ENCODE results near the gene TXNRD2. TPM values are rescaled to one million over a fixed set of nuclear protein-coding genes. Genes with fewer than 3 reads are reported as not detected.

Gene TXNRD2
- total RNA-seq, 2 donors from 2014 or later: 4.6 to 33.0 TPM

DNA sequence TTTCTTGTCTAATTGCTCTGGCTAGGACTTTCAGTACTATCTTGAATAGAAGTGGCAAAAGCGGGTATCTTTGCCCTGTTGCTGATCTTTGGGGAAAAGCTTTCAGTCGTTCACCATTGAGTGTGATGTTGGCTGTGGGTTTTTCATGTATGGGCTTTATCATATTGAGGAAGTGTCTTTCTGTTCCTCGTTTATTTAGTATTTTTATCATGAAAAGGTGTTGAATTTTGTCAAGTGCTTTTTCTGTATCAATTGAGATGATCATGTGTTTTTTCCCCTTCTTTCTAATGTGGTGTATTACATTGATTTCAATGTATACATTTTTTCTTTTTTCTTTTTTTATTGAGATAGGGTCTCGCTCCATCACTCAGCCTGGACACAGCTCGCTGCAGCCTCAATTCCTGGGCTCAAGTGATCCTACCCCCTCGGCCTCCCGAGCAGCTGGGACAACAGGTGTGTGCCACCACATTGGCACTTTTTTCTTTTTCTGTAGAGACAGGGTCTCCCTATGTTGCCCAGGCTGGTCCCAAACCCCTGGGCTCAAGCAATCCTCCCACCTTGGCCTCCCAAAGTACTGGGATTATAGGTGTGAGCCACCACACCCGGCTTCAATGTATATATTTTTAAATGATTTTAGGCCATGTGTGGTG is 81.6 kb downstream of the TXNRD2 start:
- no peak for DNase-seq (ENCODE audit: low spot score in 2 of 2)
- H3K9me3 Mint-ChIP-seq: no peaks in the 10 kb centered on the region
- H3K36me3 Mint-ChIP-seq: peaks cover 0 to 9% of the 10 kb centered on the region in 2 donors

DNA sequence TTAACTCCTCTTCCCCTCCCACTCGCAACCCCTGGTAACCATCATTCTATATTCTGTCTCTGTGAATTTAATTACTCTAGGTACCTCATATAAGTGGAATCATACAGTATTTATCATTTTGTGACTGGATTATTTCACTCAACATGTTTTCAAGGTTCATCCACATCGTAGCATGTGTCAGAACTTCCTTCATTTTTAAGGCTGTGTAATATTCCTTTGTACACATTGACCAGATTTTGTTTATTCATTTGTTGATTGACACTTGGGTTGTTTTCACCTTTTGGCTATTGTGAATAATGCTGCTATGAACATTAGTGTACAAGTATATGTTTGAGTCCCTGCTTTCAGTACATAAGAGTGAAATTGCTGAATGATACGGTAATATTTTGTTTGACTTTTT is 84.2 kb downstream of the TXNRD2 start:
- Mint-ChIP-seq H3K36me3 (peaks cover 8 to 29% of the 10 kb centered on the region in 2 donors), H3K27ac (peak overlapping the region in 1 of 2 donors; percentile 96), H3K9me3 (no peaks in the 10 kb centered on the region)
- DNase-seq (ENCODE audit: low spot score in 2 of 2) (no peak), ATAC-seq (no peak)

More for the DNA sequence above, 81.6 kb downstream of the TXNRD2 start:
- H3K27ac Mint-ChIP-seq: no peak overlapping the region
- ATAC-seq: no peak

DNA sequence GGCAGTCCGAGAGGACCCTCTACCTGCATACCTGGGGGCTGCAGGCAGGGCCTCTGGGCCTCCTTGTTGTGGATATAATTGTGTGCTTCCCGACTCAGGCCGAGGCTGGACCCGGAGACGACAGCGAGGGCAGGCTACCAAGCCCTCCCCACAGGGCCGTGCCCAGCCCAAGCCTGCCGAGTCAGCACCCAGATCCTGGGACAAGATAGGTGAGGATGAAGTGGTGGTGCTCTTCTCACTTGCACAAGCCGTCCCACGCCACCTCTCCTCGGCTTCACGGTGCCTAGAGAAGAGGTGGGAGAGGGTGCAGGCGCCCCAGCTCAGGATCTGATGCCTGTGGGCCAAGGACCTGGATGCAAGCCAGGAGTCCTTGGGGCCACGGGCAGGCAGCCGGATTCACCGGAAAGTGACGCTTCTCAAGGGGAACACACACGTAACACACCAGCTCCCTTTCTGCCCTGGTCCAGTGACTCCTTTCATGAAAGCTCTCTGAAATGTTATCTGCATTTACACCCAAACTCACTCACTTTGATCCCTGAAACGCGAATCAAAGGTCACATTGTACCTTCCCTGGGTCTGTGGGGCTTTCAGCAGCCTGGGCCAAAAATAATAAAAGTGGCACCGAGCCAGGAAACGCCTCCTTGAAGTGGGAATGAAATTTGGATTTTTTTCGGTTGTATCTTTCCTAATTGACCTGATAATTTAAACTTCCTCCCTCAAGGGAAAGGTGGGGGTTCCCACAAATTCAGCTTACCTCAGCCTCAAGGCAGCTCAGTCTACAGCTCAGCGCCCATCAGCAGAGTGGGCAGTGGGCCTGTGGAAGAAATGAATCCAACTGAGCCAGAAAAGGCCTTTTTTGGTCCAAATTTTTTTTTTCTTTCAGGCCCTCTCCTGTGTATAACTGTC is 85.9 kb downstream of the TXNRD2 start:
- peak; percentile 49 to 58 for ATAC-seq
- Mint-ChIP-seq H3K36me3 (peaks cover 8 to 33% of the 10 kb centered on the region in 2 donors), H3K27ac (peak overlapping the region; percentile 93 to 96), H3K9me3 (no peaks in the 10 kb centered on the region)
- DNase-seq (ENCODE audit: low spot score in 2 of 2): peak; percentile 61 to 79

DNA sequence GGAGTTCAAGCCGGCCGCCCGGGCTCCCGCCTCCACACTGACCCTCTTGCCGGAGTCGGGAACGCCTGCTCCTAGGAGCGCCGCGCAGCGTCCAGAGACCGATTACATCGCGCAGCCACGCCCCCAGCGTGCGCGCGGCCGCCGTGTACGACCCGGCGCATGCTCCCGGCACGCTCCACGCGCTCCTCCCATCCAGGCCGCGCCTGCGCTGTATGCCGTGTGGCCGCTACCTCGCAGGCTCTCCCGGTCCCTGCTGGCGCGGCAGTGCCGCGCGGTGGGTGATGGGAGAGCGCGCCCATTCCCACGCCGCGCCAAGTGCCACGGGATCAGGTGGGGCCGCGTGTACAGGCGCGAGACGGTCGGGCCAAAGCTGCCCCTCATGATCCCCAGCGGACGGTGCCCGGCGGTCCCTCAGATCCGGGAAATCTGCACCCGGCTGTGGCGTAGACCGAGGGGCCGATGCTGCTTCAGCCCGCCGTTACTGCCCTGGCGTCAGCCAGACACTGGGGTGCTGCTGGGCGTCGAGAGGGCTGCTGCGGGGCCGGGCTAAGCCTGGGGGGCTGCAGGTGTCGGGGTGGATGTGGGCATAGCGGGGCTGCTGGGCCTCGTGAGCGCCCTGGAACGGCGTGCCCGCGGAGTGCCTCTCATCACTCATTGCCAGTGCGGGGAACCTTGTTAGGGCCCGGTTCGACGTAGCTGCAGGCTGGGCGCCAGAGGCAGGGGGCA is 86.7 kb downstream of the TXNRD2 start, which contains the start of the genes GNB1L and RTL10:
GNB1L (minus strand) TSS at position 97 of the 726 bp plus-strand sequence. CDS start 33,519 bp downstream, outside the sequence.
RTL10 (minus strand) TSS at position 97 of the 726 bp plus-strand sequence. CDS start 2,613 bp downstream, outside the sequence.
- ATAC-seq (peak; percentile 87 to 94), DNase-seq (ENCODE audit: low spot score in 2 of 2) (peak; percentile 97)
- no peaks in the 10 kb centered on the region for H3K9me3 Mint-ChIP-seq
- H3K36me3 Mint-ChIP-seq: peaks cover 8 to 33% of the 10 kb centered on the region in 2 donors
- peak within 1 kb of the TSS; percentile 96 to 98 for H3K27ac Mint-ChIP-seq

DNA sequence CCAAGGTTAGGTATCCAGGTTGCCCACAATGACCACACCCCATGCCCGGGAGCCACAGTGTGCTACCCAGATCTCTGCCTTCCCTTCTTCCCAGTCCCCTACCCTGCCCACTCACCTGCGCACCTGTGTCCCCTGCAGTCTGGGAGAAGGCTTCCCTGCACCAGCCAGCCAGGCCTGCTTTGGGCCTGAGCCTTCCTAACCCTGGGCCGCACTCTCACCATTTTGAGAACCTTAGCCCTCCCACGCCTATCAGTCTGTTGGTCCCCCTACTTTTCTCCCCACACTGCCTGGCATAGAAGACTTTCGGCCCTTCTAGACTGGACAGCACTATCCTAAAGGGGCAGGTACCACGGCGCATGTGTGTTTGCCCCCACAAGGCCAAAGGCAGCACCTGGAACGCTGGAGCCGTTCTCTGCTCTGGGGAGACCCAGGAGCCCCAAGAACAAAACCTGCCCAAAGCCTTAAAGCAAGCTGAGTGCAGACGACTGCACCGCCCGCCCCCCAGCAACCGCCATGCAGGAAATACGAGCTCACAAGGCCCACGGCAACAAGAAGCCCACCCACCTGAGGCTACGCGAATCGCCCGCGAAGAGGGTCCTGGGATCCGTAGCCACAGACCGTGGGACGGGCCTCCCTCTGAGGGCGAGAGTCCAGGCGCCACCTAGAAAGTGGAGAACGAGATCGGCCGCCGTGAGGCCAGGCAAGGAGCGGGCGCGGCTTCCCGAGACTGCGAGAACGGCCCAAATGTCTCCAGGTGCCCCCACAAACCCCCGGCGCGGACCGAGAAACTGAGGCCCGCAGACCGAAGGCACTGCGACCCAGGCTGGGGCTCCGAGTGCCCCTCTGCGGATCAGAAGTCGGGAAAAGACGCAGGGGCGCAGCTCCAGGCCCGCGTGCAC is 87.5 kb downstream of the TXNRD2 start:
- Mint-ChIP-seq H3K27ac (peak overlapping the region; percentile 96 to 98), H3K36me3 (peaks cover 8 to 33% of the 10 kb centered on the region in 2 donors), H3K9me3 (no peaks in the 10 kb centered on the region)
- DNase-seq (ENCODE audit: low spot score in 2 of 2) (peak in 1 of 2 donors; percentile 32), ATAC-seq (peak in 1 of 2 donors; percentile 2)

DNA sequence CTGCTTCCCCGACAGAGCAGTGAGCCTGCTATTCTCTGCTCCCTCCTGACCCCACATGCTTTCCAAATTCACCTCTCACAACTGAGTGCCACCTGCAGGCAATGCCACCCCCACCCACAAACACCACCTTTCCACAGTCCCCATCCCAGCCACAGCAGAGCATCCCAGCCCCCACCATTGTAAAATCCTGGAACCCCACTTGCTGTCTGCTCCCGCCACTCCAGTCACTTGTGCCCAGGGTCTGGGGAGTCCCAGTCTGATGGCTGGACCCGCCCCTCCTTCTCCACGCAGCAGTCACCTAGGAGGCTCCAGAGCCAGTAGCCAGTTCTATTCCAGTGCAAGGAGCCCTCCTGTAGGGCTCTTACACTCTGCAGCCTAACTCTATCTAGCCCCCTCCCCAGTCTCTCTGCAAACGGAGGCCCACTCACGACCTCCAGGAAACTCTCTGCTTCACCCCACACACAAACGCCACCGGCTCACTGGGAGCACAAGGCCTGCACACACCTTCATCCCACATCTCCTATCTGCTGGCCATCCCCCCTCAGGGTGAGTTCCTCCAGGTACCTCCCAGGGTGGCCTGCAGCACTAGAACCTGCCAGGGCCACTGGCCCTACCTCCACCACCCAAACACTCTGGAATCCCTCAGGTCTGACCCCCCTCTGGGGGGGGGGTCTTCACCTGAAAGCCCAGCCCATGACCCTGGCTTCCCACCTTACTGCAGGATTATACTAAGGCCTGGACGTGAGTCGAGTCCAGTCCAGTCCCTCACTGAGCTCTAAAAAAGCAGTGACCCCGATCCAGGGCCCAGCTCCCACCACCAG is 88.3 kb downstream of the TXNRD2 start:
- peak overlapping the region; percentile 96 to 98 for H3K27ac Mint-ChIP-seq
- no peak for ATAC-seq
- no peak for DNase-seq (ENCODE audit: low spot score in 2 of 2)
- H3K9me3 Mint-ChIP-seq: no peaks in the 10 kb centered on the region
- H3K36me3 Mint-ChIP-seq: peaks cover 8 to 33% of the 10 kb centered on the region in 2 donors

DNA sequence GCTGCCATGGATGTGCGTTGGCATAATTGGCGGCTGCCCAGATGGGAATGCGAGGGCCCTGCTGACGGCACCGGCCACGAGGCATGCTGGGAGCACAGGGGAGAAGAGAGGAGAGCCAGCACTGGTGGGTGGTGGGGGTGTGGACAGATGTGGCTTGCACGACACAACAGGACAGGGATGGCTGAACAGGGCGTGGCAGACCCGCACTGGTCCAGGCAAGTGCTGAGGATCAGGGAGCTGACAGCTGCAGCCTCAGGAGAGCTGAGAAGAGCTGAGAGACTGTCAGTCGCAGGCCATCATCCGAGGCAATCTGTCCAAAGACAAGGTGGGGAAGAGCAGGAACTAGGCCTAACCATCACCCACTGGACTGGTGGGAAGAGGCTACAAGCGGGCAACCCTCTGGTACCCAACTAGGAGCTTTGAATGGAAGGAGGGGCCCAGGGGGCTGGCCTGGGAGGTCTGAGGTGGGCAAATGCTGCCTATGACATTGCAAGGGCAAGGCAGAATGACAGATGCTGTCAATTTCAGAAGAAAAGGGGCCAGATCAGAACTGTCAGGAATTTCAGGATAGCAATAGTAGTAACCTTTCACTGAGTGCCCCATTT is 89.3 kb downstream of the TXNRD2 start:
- peak overlapping the region in 1 of 2 donors; percentile 11 for H3K27ac Mint-ChIP-seq
- H3K36me3 Mint-ChIP-seq: peaks cover 8 to 29% of the 10 kb centered on the region in 2 donors
- DNase-seq (ENCODE audit: low spot score in 2 of 2): no peak
- ATAC-seq: no peak
- H3K9me3 Mint-ChIP-seq: no peaks in the 10 kb centered on the region

DNA sequence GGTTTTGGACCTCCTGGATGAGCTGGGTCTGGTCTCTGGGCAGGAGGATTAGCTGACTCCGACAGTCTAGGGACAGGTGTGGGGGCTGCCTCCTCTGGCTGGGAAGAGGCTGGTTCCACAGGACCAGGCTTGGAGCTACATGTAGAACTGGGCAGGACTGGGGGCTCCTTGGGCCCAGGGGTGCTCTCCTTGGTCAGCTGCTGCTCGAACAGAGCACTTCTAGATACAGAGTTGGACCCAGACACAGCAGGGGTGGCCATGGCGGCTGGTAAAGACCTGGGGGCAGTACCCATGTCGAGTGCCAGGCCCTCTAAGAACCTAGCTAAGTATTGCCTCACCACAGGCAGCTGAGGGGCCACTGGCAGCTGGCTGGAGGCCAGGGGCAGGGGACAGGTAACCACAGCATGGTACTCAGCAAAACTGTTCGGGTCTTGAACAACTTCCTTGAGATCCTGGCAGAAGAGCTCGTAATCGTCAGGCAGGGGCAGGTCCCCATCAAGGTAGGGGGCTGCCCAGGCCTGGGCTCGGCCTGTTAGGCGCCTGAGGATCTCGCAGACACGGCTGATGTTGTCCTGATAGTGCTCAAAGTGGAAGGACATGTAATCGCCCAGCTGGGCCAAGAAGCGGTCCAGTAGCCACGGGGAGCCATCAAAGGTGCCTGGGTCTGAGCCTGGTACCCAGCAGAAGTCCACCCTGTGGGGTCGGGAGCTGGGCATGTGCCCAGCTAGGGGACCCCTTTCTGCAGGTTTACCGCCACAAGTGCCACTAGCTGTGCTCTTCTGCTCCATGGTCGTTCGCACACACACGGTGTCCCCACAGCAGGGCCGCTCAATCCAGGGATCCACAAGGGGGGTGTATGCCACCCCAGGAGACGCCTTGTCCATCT is 90.1 kb downstream of the TXNRD2 start:
- no peak for DNase-seq (ENCODE audit: low spot score in 2 of 2)
- H3K27ac Mint-ChIP-seq: peak overlapping the region in 1 of 2 donors; percentile 82
- no peak for ATAC-seq
- peaks cover 8 to 24% of the 10 kb centered on the region in 2 donors for H3K36me3 Mint-ChIP-seq
- no peaks in the 10 kb centered on the region for H3K9me3 Mint-ChIP-seq

DNA sequence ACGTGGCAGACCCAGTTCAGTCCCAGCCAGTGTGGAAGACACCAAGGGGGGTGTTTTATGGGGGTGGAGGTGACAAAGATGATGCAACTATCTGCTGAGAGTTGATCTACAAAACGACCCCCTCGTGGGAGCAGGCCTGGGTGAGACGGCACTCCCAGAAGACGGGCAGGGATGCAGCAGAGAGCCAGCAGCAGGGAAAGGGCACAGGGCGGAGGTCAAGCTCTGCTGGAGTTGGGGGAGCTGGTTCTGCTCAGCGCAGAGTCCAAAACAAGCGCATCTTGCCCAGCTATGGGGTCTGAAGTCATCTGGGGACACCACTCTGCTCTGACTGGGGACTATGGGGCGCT is 90.9 kb downstream of the TXNRD2 start:
- H3K27ac Mint-ChIP-seq: peak overlapping the region in 1 of 2 donors; percentile 35
- DNase-seq (ENCODE audit: low spot score in 2 of 2) (no peak), ATAC-seq (no peak)
- peaks cover 8 to 24% of the 10 kb centered on the region in 2 donors for H3K36me3 Mint-ChIP-seq
- H3K9me3 Mint-ChIP-seq: no peaks in the 10 kb centered on the region

DNA sequence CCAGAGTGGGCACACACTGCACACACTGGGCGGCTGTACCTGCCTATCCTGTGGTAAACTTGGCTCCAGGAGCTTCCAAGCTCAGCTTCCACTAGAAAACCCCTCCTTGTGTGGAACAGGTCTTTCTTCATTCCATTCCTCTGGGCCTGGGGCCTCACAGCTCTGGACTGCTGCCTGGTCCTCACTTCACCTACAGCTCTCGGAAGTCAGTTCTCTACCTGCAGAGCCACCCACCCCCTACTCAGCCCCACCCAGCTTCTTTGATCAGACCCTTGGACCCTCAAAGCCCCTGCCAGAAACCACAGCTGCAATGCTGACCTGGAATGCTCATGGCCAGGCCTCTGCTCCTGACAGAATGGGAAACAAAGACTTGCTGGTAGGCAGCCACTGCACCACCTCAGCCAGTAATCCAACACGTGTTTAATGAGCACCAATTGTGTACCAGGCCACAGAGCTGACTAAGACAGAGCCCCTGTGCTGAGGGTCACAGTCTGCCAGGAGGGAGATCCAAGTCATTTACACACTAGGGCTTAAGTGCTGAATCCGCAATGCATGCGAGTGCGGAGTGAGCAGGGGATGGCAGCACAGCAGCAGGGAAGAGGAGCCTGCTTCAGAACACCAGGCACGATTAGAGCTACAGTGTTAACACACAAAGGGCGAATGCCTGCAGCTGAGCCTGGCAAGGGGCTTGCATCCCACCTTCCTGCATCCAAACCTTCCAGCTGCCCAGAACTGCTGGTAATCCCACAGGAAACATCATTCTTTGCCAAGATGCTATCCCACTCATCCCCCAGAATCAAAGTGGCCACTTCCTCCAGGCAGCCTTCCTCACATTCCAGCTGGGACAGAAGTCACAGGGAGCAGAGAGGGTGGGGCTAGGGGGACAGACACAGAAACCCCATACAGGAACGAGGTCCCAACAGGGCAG is 91.5 kb downstream of the TXNRD2 start:
- ATAC-seq (no peak), DNase-seq (ENCODE audit: low spot score in 2 of 2) (no peak)
- Mint-ChIP-seq H3K36me3 (peaks cover 8 to 24% of the 10 kb centered on the region in 2 donors), H3K27ac (peak overlapping the region; percentile 35 to 60), H3K9me3 (no peaks in the 10 kb centered on the region)

DNA sequence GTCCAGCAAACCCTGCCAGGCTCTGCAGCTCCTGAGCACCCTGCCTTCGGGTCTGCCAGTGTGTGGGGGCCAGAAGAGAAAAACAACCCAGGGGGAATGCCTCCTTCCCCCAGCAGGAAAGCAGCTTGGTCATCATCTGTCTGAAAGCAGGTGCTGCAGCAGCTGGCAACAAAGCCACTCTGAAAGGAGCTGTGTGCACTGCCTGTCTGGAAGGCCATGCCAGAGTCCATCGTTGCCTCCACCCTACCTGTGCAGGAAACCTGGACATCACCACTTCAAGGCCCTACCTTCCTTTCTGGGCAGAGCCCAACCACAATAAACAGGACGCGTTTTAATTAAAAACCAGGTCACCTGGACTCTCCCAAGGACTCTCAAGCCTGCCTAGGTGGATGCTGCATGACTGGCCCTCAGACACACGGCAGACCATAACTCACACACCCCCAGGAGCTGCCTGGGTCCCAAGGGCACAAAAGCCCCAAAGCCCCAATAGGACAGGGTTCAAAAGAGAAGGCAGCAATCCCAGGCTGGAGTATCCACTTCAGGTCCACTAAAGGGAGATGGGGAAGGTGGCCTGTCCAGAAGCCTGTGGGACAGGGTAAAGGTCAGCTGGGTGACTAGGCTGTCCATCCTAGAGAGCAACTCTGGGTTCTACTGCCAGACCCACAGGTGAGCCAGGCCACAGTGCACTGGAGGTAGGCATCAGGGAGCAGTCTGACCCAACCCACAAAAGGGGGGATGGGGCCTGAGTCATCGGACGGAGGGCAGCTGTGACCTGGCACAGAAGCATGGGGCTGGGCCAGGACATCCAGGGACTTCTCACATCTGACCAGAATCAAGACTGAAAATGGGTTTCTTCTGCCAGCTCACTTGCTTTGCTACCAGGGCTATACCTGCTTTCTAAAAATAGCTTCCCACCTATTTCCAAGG is 93.1 kb downstream of the TXNRD2 start:
- Mint-ChIP-seq H3K9me3 (no peaks in the 10 kb centered on the region), H3K36me3 (peaks cover 0 to 16% of the 10 kb centered on the region in 2 donors), H3K27ac (peak overlapping the region in 1 of 2 donors; percentile 63)
- DNase-seq (ENCODE audit: low spot score in 2 of 2) (no peak), ATAC-seq (peak in 1 of 2 donors; percentile 60)

DNA sequence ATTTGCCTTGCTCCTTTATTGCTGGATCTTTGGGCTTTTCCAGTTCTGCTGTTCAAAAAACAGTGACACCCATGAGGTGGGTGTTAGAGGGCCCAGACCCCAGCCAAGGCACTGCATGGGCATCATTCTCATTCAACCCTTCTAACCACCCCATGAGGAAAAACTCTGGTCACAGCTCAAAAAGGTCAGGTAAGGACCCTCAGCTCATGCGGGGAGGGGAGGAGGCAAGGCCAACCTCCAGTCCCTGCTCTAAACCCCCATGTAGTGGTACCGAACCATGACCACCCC is 94.3 kb downstream of the TXNRD2 start:
- peaks cover 0 to 4% of the 10 kb centered on the region in 2 donors for H3K36me3 Mint-ChIP-seq
- DNase-seq (ENCODE audit: low spot score in 2 of 2) (no peak), ATAC-seq (no peak)
- H3K27ac Mint-ChIP-seq: no peak overlapping the region
- no peaks in the 10 kb centered on the region for H3K9me3 Mint-ChIP-seq
